ENCODE results near the gene A4GALT. TPM values are rescaled to one million over a fixed set of nuclear protein-coding genes. Genes with fewer than 3 reads are reported as not detected.
A peak's percentile ranks its signal among the peaks of the same experiment; 100 is the strongest.
"Not testable (repeated sequence)": the region's sequence is repeated elsewhere in the genome, so short reads cannot be mapped to it uniquely, and the experiment has no call there.

A4GALT gene
- total RNA-seq, 4 donors from 2014 or later, result 6.2 to 17.3 (median 9.1) TPM

- Histone ChIP-seq H3K27me3 (no peaks in the 10 kb centered on the region), H3K36me3 (no peaks in the 10 kb centered on the region), H3K4me1 (peaks cover 0 to 18% (median 11%) of the 10 kb centered on the region in 4 donors), H3K4me3 (no peak overlapping the region), H3K27ac (no peak overlapping the region), H3K9me3 (no peaks in the 10 kb centered on the region)
- TF ChIP-seq POLR2A (IDR thresholded peaks at IDR 0.05) (no peak), CTCF (IDR thresholded peaks at IDR 0.05) (no peak)
- no peak for DNase-seq
Observed at GRCh38 chr22:42766860-42767259, 46.2 kb upstream of the A4GALT start.

GRCh38 chr22:42764895-42765363 lies 44.3 kb upstream of the A4GALT start:
- DNase-seq, result no peak
- no peak overlapping the region for H3K27ac ChIP-seq
- no peak for TF ChIP-seq POLR2A (IDR thresholded peaks at IDR 0.05)
- TF ChIP-seq CTCF (IDR thresholded peaks at IDR 0.05), result no peak

GRCh38 chr22:42763965-42764480 lies 43.4 kb upstream of the A4GALT start:
- Histone ChIP-seq H3K27ac (no peak overlapping the region), H3K9me3 (no peaks in the 10 kb centered on the region), H3K36me3 (no peaks in the 10 kb centered on the region), H3K27me3 (no peaks in the 10 kb centered on the region), H3K4me1 (peaks cover 0 to 2% (median under 1%) of the 10 kb centered on the region in 4 donors), H3K4me3 (no peak overlapping the region)
- no peak for TF ChIP-seq POLR2A (IDR thresholded peaks at IDR 0.05)
- TF ChIP-seq CTCF (IDR thresholded peaks at IDR 0.05), result no peak
- no peak for DNase-seq

More at GRCh38 chr22:42764895-42765363, 44.3 kb upstream of the A4GALT start:
- H3K36me3 ChIP-seq, result no peaks in the 10 kb centered on the region
- H3K4me1 ChIP-seq, result peaks cover 0 to 9% (median 8%) of the 10 kb centered on the region in 4 donors
- H3K9me3 ChIP-seq, result no peaks in the 10 kb centered on the region
- no peak overlapping the region for H3K4me3 ChIP-seq
- H3K27me3 ChIP-seq, result no peaks in the 10 kb centered on the region

GRCh38 chr22:42760806-42761565 lies 40.3 kb upstream of the A4GALT start:
- no peaks in the 10 kb centered on the region for H3K9me3 ChIP-seq
- H3K4me3 ChIP-seq, result no peak overlapping the region
- TF ChIP-seq CTCF (IDR thresholded peaks at IDR 0.05), result no peak
- no peak for TF ChIP-seq POLR2A (IDR thresholded peaks at IDR 0.05)
- no peaks in the 10 kb centered on the region for H3K27me3 ChIP-seq
- H3K27ac ChIP-seq, result peak overlapping the region in 1 of 4 donors; percentile 18
- no peaks in the 10 kb centered on the region for H3K4me1 ChIP-seq
- peak in 2 of 3 donors; percentile 75 to 82 for DNase-seq
- H3K36me3 ChIP-seq, result no peaks in the 10 kb centered on the region

DNA sequence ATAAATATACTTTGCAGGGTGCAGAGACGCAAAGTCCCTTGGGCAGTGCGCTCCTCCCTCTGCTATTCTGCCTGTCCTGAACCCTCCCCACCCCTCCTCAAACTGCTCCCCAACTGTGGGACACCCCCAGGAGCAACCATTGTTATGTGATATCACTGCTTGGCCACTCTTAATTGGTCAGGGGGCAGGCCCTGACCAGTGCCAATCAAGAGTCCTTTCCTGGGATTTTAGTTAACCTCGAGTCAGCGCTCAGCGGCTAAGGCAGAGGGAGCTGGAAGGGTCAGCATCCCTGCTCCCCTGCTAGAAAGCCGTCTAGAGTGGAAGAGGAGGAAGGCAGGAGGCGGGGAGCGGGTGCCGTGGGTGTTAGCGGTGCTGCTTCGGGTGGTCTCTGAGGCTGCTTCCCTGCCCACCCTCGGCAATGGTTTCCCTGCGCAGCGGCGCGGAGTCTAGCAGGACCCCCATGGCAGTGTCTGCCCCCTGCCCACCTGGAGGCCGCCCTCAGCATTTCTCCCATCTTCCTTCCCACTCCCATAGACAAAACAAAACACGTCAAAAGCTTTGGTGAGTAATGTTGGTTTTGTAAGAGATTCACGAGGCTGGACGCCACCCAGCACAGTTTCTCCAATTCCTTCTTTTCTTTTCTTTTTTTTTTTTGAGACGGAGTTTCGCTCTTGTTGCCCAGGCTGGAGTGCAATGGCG lies 38.4 kb upstream of the A4GALT start:
- Histone ChIP-seq H3K9me3 (no peaks in the 10 kb centered on the region), H3K36me3 (no peaks in the 10 kb centered on the region), H3K4me3 (no peak overlapping the region), H3K27me3 (no peaks in the 10 kb centered on the region), H3K4me1 (no peaks in the 10 kb centered on the region), H3K27ac (no peak overlapping the region)
- DNase-seq, result no peak
- TF ChIP-seq CTCF (IDR thresholded peaks at IDR 0.05), result no peak
- no peak for TF ChIP-seq POLR2A (IDR thresholded peaks at IDR 0.05)

GRCh38 chr22:42755553-42755952 lies 34.9 kb upstream of the A4GALT start:
- not testable (repeated sequence) for H3K4me3 ChIP-seq, H3K27ac ChIP-seq, DNase-seq, H3K4me1 ChIP-seq, H3K36me3 ChIP-seq, H3K27me3 ChIP-seq, H3K9me3 ChIP-seq

DNA sequence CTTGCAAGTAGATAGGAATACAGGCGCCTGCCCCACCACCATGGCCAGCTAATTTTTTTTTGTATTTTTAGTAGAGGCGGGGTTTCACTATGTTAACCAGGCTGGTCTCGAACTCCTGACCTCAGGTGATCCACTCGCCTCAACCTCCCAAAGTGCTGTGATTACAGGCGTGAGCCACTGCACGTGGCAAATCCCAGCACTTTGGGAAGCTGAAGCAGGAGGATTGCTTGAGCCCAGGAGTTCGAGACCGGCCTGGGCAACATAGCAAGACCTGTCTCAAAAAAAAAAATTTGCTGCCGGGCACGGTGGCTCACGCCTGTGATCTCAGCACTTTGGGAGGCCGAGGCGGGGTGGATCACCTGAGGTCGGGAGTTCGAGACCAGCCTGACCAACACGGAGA lies 34.5 kb upstream of the A4GALT start:
- H3K27ac ChIP-seq, DNase-seq, H3K27me3 ChIP-seq, H3K4me3 ChIP-seq, H3K4me1 ChIP-seq, H3K9me3 ChIP-seq, H3K36me3 ChIP-seq: not testable (repeated sequence)
